SK-N-MC (cell line): ENCODE results near the gene IFIT2.
A peak's percentile ranks its signal among the peaks of the same experiment; 100 is the strongest.

Experiments used
- DNase-seq: peaks from one replicate; pipeline ENCODE4 v3.0.0-alpha.2; 2011; ENCODE audit warnings: low read depth, low spot score
- H3K27ac ChIP-seq: fragments of 200-600 bp; sonication (generic); 2 replicates; pipeline ENCODE4 v1.5.1; 2016; ENCODE audit warnings: mixed run types
- H3K36me3 ChIP-seq: fragments of 200-600 bp; sonication (generic); 2 replicates; pipeline ENCODE4 v1.6.1; 2017; ENCODE audit warnings: antibody characterized with exemption, low read length, mixed read lengths; ENCODE audit not compliant: insufficient read depth
- H3K4me3 ChIP-seq: fragments of 200-600 bp; sonication (generic); 2 replicates; pipeline ENCODE4 v1.5.1; 2016
- H3K9ac ChIP-seq: fragments of 200-600 bp; sonication (generic); 2 replicates; pipeline ENCODE4 v1.8.0; 2017; ENCODE audit warnings: mixed run types, mixed read lengths; ENCODE audit not compliant: insufficient read length
- H3K9me3 ChIP-seq: fragments of 200-600 bp; sonication (generic); 2 replicates; pipeline ENCODE4 v1.6.1; 2017; ENCODE audit warnings: low read depth, mild to moderate bottlenecking, antibody characterized with exemption, low read length, moderate library complexity, mixed read lengths
- EZH2 ChIP-seq: fragments of 200-600 bp; sonication (generic); IDR thresholded peaks from one replicate; pipeline ENCODE4 v1.6.1; 2017; ENCODE audit warnings: antibody characterized with exemption
- FOXP2 ChIP-seq: optimal IDR thresholded peaks from 2 replicates; pipeline ENCODE3; 2011; ENCODE audit warnings: mild to moderate bottlenecking, moderate library complexity; ENCODE audit not compliant: insufficient read depth; ENCODE audit errors: extremely low read length, control extremely low read depth
- POLR2AphosphoS5 ChIP-seq: IDR thresholded peaks from 2 replicates; pipeline ENCODE4 v1.6.1; 2012; ENCODE audit warnings: mild to moderate bottlenecking, low read depth, low read length, borderline replicate concordance

IFIT2 gene

DNA sequence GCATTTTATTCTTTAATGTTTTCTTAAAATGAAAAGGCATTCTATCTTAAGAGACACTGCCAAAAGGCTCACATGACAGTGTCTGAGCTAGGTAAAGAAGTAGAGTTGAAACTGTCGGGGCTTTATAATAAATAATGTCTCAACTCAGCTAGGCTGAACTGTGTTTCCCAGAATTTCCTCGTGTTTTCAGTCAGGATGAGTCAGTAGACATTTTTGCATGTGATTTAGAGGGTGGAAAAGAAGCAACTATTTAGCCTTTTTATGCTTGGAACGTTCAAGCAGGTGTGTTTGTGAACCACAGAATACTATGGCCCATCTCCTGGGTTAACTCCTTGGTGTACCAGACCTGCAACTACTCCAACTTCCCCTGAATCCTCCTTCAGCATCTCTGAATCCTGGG, 26.9 kb upstream of the IFIT2 start:
- no peak overlapping the region for H3K27ac ChIP-seq
- no peak overlapping the region for H3K9ac ChIP-seq
- no peaks in the 10 kb centered on the region for H3K9me3 ChIP-seq
- no peak for DNase-seq
- no peaks in the 10 kb centered on the region for H3K36me3 ChIP-seq
- TF ChIP-seq POLR2AphosphoS5 = no peak
- no peak for TF ChIP-seq EZH2
- no peak for TF ChIP-seq FOXP2
- no peak overlapping the region for H3K4me3 ChIP-seq

DNA sequence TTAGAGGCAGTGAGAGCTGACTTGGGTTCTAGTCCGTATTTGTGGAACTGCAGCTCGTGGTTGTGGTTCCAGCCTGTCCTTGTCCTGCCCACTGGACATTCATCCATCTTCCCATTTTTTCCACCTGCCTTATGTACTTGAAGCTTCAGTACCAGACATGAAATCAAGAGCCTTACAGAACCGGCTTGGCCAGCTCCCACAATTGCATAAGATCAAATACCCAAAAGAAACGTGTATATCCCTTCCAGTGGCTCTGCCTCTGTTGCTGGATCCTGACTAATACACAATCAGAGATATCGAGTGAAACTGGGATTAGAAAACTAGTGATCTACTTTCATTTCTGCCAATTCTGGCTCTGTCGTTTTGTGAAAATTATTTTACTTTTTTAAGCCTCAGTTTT, 26.5 kb upstream of the IFIT2 start:
- no peaks in the 10 kb centered on the region for H3K9me3 ChIP-seq
- DNase-seq = no peak
- H3K9ac ChIP-seq = no peak overlapping the region
- no peaks in the 10 kb centered on the region for H3K36me3 ChIP-seq
- H3K27ac ChIP-seq = no peak overlapping the region
- TF ChIP-seq EZH2 (no peak), POLR2AphosphoS5 (no peak), FOXP2 (no peak)
- no peak overlapping the region for H3K4me3 ChIP-seq

DNA sequence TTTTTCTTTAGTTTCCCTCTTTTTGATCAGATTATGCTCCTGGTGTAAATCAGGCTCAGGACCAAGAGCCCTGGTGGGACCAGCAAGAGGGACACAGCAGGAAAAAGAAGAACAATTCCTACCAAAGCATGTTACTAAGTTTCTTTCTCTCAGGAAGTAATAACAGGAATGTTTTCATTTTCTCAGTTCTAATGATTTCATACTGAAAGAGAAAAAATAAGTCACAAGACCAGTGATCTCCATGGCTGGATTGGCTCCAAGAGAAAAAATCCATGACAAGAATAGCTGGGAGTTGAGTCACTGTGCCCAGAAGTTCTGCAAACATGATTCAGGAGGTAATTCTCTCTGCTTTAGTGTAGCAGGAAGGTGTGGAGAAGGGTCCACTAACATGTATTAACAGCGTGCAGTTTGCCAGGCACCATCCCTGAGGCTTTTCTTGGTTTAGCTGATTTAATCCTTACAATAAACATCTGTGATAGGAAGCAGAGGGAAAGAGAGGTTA, 23.8 kb upstream of the IFIT2 start:
- no peak overlapping the region for H3K4me3 ChIP-seq
- no peak for TF ChIP-seq FOXP2
- no peak for TF ChIP-seq EZH2
- no peak for TF ChIP-seq POLR2AphosphoS5
- H3K9ac ChIP-seq = peak overlapping the region; percentile 26
- no peaks in the 10 kb centered on the region for H3K9me3 ChIP-seq
- DNase-seq = no peak
- peak overlapping the region; percentile 67 for H3K27ac ChIP-seq
- H3K36me3 ChIP-seq = no peaks in the 10 kb centered on the region

DNA sequence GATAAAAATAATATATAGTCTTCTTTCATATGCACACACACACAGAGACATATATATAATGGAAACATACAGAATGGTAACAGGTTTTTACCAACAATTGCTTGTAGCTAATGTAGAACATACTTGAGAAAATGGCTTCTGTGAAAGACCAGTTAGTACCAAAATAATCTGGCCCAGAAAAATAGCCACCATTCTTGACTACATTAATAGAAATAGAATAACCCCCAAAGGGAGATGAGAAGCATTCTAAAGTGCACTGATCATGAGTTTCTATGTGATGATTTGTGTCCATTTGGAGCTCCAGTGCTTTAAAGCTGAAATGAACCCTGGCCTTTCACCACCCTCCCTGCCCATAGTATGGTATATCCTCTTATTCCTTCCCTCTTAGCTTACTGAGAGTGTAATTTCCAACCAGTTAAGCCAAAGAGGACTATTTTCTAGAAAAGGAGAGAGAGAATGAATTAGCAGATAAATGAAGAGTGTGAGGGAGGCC, 22.9 kb upstream of the IFIT2 start:
- H3K27ac ChIP-seq = peak overlapping the region; percentile 70
- no peak overlapping the region for H3K9ac ChIP-seq

DNA sequence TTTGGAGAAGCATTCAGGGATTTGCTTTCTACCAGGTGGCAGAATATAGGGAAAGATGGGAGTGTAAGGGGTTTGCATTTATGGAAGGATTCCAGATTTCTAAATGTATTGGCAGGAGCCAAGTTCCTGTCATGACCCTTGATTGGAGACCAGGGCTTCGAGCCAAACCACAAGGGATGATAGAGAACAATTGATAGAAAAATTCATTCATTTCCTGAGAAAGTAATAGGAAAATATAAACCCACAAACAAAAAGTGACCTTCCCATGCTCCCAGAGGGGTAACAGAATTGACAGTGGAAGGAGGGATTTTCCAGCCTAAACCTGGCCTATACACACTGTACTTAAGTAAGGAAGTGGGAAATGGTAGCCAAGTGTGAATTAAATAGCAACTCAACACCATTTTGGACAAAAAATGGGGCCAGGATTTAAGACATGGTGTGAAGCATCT, 22.4 kb upstream of the IFIT2 start:
- Histone ChIP-seq H3K9me3 (no peaks in the 10 kb centered on the region), H3K9ac (no peak overlapping the region), H3K27ac (peak overlapping the region; percentile 70), H3K36me3 (no peaks in the 10 kb centered on the region), H3K4me3 (no peak overlapping the region)
- DNase-seq = no peak
- TF ChIP-seq FOXP2 (no peak), EZH2 (no peak), POLR2AphosphoS5 (no peak)

More for the DNA sequence above, 22.9 kb upstream of the IFIT2 start:
- H3K4me3 ChIP-seq = no peak overlapping the region
- DNase-seq = no peak
- H3K36me3 ChIP-seq = no peaks in the 10 kb centered on the region
- H3K9me3 ChIP-seq = no peaks in the 10 kb centered on the region
- TF ChIP-seq POLR2AphosphoS5 = no peak
- no peak for TF ChIP-seq EZH2
- TF ChIP-seq FOXP2 = no peak

DNA sequence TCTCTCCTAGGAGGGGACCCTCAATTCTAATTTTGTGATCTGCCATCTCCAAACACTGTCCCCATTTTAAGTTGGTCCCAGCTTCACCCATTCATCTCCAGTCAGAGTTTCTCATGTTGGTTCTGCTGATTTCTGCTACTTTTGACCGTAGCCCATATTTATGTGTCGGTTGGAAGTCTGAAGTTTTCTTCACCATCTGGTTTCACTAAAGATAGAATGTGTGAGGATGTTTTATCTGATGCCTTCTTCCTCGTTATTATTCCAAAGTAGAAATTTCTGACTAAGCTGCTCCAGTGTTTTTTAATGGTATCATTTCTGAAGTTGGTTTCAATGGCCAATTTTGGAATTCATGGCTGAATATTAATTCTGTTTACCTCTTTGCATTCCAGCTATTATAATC, 21.3 kb upstream of the IFIT2 start:
- no peak overlapping the region for H3K4me3 ChIP-seq
- H3K36me3 ChIP-seq = no peaks in the 10 kb centered on the region
- TF ChIP-seq EZH2 = no peak
- no peak for TF ChIP-seq POLR2AphosphoS5
- no peak for TF ChIP-seq FOXP2
- H3K9me3 ChIP-seq = no peaks in the 10 kb centered on the region
- no peak overlapping the region for H3K9ac ChIP-seq
- peak overlapping the region; percentile 91 for H3K27ac ChIP-seq
- no peak for DNase-seq

DNA sequence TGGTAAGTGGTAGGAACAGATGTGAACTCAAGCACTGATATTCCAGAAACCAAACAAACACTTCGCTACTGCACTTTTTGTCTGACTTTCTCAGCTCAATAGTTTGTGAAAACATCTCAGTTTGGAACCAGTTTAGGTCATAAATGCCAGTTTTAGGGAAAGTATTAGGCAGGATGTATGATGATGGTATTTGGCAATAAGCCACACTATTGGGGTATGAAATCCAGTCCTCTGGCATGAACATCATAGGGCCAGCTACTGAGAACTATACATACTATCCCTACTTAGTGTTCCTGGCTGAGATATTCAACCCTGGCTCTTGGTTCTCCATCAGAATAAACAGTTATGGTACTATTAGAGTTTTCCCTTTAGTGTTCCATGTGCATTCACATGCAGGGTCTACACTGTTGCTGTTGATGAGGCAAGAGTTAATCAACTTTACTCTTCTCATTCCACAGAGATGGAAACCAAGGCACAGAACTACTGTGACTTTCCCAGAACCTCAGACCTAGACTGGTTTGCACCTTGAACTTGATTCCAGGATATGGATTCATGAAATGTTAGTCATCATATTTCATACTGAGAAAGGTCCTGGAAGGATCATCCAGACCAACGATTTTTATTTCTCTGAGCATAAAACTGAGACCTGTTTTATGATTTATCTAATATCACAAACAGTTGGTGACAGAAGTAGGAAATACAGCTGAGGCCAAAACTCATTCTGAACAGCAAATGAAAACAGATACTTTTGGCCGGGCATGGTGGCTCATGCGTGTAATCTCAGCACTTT, 20.0 kb upstream of the IFIT2 start:
- no peak overlapping the region for H3K4me3 ChIP-seq
- no peaks in the 10 kb centered on the region for H3K36me3 ChIP-seq
- H3K9ac ChIP-seq = no peak overlapping the region
- TF ChIP-seq FOXP2 (no peak), POLR2AphosphoS5 (no peak), EZH2 (no peak)
- no peak for DNase-seq
- H3K9me3 ChIP-seq = no peaks in the 10 kb centered on the region
- H3K27ac ChIP-seq = peak overlapping the region; percentile 91

DNA sequence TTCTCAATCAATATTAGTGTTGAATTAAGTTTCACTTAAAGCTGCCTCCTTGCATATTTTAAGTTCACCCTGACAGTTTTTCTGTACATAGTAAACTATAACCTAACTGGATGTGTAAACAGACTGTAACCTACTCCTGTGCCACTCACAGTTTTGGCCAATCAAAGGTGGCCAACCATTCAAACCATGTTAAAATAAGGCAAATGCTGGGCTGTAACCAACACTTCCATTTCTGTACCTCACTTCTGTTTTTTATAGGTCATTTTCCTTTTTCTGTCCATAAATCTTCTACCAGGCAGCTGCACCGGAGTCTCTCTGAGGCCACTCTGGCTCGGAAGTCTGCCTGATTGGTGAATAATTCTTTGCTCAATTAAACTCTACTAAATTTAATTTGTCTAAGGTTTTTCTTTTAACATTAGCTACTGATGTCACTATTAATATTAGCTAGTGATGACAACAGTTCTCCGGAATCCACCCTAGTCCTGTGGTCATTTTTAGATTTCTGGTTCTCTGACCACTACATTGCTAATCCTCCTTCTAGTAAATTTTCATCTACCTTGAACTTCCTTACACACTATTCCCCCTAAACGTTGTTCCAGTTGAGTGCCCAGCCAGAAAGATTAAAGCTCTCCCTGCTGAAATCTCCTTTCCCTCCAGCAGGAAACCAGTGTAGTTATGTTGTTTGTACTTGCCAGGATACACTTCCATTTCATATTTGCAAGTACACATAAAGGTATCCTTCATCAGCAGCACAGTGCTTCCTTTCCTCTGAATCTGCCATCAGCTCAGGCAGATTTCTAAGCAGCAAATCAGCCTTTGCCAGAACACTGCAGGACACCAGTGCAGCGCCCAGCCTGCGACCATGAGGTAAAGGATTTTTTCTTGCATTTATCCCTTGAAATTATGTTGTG, 18.6 kb upstream of the IFIT2 start:
- Histone ChIP-seq H3K9ac (peak overlapping the region; percentile 29), H3K4me3 (peak overlapping the region; percentile 36; the same call in 1 of the 2 replicates), H3K36me3 (no peaks in the 10 kb centered on the region), H3K9me3 (no peaks in the 10 kb centered on the region), H3K27ac (peak overlapping the region; percentile 77)
- DNase-seq = no peak
- TF ChIP-seq EZH2 = no peak
- no peak for TF ChIP-seq POLR2AphosphoS5
- no peak for TF ChIP-seq FOXP2
